K562 (cell line): Measurements from ENCODE around the gene CDT1. TPM values are rescaled to one million over a fixed set of nuclear protein-coding genes. Genes with fewer than 3 reads are reported as not detected.
A peak's percentile ranks its signal among the peaks of the same experiment; 100 is the strongest.

Experiments
- ARHGAP35 ChIP-seq: fragments of 450-650 bp; IDR thresholded peaks from 2 replicates; pipeline ENCODE4 v1.6.1; 2018; ENCODE audit not compliant: partially characterized antibody
- CBFB ChIP-seq: sonication (generic); formaldehyde crosslinking; IDR thresholded peaks from 2 replicates; pipeline ENCODE4 v1.4.0; 2020; ENCODE audit warnings: mild to moderate bottlenecking, missing genetic modification reagents
- CHD4 ChIP-seq: fragments of 200-600 bp; sonication (generic); IDR thresholded peaks from 3 replicates; pipeline ENCODE4 v1.6.1; 2012; ENCODE audit warnings: low read depth, mild to moderate bottlenecking, mixed read lengths, low read length, inconsistent platforms; ENCODE audit not compliant: insufficient read depth, insufficient replicate concordance, poor library complexity, severe bottlenecking
- CLOCK ChIP-seq: fragments of 250-450 bp; sonication (Bioruptor Pico); IDR thresholded peaks from 2 replicates; pipeline ENCODE4 v1.4.0; 2020; ENCODE audit warnings: mild to moderate bottlenecking, moderate library complexity, borderline replicate concordance
- DEAF1 ChIP-seq: fragments of 450-650 bp; formaldehyde crosslinking; IDR thresholded peaks from 2 replicates; pipeline ENCODE4 v1.4.0; 2020; ENCODE audit warnings: mild to moderate bottlenecking, moderate library complexity
- E2F3 ChIP-seq: fragments of 250-450 bp; sonication (Bioruptor Pico); IDR thresholded peaks from 2 replicates; pipeline ENCODE4 v1.4.0; 2020; ENCODE audit warnings: mild to moderate bottlenecking
- ELF2 ChIP-seq: fragments of 250-450 bp; sonication (Bioruptor Pico); IDR thresholded peaks from 2 replicates; pipeline ENCODE4 v1.5.0; 2021; ENCODE audit warnings: mild to moderate bottlenecking
- ELF4 ChIP-seq: fragments of 450-650 bp; formaldehyde crosslinking; IDR thresholded peaks from 2 replicates; pipeline ENCODE4 v1.4.0; 2022; ENCODE audit warnings: missing genetic modification characterization
- HDAC6 ChIP-seq: IDR thresholded peaks from 2 replicates; pipeline ENCODE4 v1.6.1; 2012; ENCODE audit warnings: low read depth, mild to moderate bottlenecking, control low read depth, inconsistent platforms, low read length, moderate library complexity
- HDGF ChIP-seq: fragments of 450-650 bp; IDR thresholded peaks from 2 replicates; pipeline ENCODE4 v1.6.1; 2016
- RAD21 ChIP-seq, 2 experiments: fragments of 250-450 bp in 1 of 2; fragments of 450-650 bp in 1 of 2; sonication (Bioruptor Pico) in 1 of 2; formaldehyde crosslinking in 1 of 2; IDR thresholded peaks in 1 of 2; conservative IDR thresholded peaks in 1 of 2; 2 replicates each; pipeline versions ENCODE4 v1.4.0 to v1.8.0; 2020 to 2022; ENCODE audit warnings: mild to moderate bottlenecking in 2 of 2, moderate library complexity in 1 of 2
- RBM14 ChIP-seq: fragments of 200-400 bp; formaldehyde crosslinking; IDR thresholded peaks from 2 replicates; pipeline ENCODE4 v1.6.1; 2018; ENCODE audit warnings: low read depth, mild to moderate bottlenecking, low read length, moderate library complexity, borderline replicate concordance; ENCODE audit not compliant: insufficient read depth
- TCF3 ChIP-seq: sonication (generic); formaldehyde crosslinking; IDR thresholded peaks from 2 replicates; pipeline ENCODE4 v1.4.0; 2020; ENCODE audit warnings: mild to moderate bottlenecking, missing genetic modification reagents
- ZFP1 ChIP-seq: fragments of 450-650 bp; formaldehyde crosslinking; IDR thresholded peaks from 2 replicates; pipeline ENCODE4 v1.4.0; 2020; ENCODE audit warnings: mild to moderate bottlenecking, mixed read lengths
- ZNF133 ChIP-seq: fragments of 250-450 bp; sonication (Bioruptor Pico); IDR thresholded peaks from 2 replicates; pipeline ENCODE4 v1.4.0; 2020; ENCODE audit warnings: mild to moderate bottlenecking
- ZNF324 ChIP-seq: fragments of 250-450 bp; sonication (Bioruptor Pico); IDR thresholded peaks from 2 replicates; pipeline ENCODE4 v1.4.0; 2020; ENCODE audit warnings: mild to moderate bottlenecking
- ZNF655 ChIP-seq: fragments of 250-450 bp; sonication (Bioruptor Pico); IDR thresholded peaks from 2 replicates; pipeline ENCODE4 v1.5.0; 2021
- ZNF75A ChIP-seq: fragments of 450-650 bp; formaldehyde crosslinking; IDR thresholded peaks from 2 replicates; pipeline ENCODE4 v1.4.0; 2020; ENCODE audit warnings: mild to moderate bottlenecking
- ZNF79 ChIP-seq: fragments of 250-450 bp; sonication (Bioruptor Pico); IDR thresholded peaks from 2 replicates; pipeline ENCODE4 v1.4.0; 2020; ENCODE audit warnings: low read depth, mild to moderate bottlenecking, moderate library complexity
- polyA plus RNA-seq, 8 experiments: library from polyadenylated mRNA; depleted of rRNA in 4 of 8; stranded (reverse) in 5 of 8; unstranded in 3 of 8; fragments of >200 nt; fragmentation: Nextera tagmentation in 2 of 8; fragmentation: Illumina TruSeq in 1 of 8; extraction: Ambion mirVana in 2 of 8; extraction: Trizol in 1 of 8; gene quantifications; 2 replicates each; pipeline versions ENCODE4 v1.2.1 to v1.2.3, GENCODE V29; 2011 to 2014; ENCODE audit warnings: inconsistent platforms in 1 of 8, missing spikeins in 1 of 8
- total RNA-seq, 7 experiments: library from RNA; depleted of rRNA in 6 of 7; stranded (reverse); fragments of >200 nt in 6 of 7; fragmentation: Illumina TruSeq in 2 of 7; extraction: Trizol in 2 of 7; gene quantifications; 2 replicates each; pipeline versions ENCODE4 v1.2.1 to v1.2.3, GENCODE V29; 2011 to 2021; ENCODE audit warnings: low replicate concordance in 1 of 7
- TF ChIP-seq, protein P1 (sequence below): fragments of 250-450 bp; sonication (Bioruptor Pico); IDR thresholded peaks from 2 replicates; pipeline ENCODE4 v1.6.1; 2021; ENCODE audit warnings: mild to moderate bottlenecking

Gene CDT1
- total and polyA plus RNA-seq, 9 of the 15 experiments (the other 6 are each of a cell fraction or from before 2014, with no cell fraction given): 0.92 to 178 (median 14.2) TPM

DNA sequence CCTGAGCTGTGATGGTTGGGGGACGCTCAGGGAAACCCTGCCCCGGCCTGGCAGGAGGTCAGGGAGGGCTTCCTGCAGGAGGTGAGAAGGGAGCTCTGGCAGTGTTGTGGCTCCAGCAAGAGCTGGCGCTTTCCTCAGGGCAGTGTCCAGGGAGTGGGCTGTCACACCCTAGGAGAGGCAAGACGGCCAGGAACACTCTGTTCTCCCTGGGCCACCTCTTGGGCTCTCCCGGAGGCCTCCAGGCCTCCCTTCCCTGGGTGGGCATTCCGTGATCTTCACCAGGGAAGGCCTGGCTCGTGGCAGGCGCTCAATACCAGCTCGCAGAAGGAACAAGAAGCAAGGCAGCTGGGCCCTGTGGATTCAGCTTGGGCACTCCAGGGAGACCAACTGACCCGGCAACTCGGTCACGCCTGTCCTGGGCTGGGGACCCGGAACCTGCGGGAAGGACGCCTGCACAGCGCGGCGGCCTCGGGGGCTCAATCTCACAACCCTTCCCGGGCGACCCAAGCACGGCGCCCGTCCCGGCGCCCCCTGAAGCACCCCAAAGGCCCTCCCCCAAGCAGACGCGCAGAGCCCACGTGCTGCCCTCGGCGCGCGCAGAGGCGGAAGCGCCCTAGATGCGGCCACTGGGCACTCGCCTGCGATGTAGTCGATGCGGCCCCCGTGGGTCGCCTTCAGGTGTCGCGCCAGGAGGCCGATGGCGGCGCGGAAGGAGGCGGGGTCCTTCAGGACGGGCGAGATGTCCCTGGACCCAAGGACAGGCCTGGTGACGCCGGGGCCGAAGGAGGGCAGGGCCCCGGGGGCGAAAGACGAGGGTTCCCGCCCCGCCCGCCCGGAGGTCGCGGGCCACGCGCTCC lies 7.6 kb downstream of the CDT1 start (continued):
- TF ChIP-seq TCF3 (CRISPR knock-in tag): no peak
- peak; percentile 31; the same call in 1 of the 2 replicates for TF ChIP-seq CBFB (CRISPR knock-in tag)
- no peak for TF ChIP-seq HDGF
- no peak for TF ChIP-seq HDAC6
- TF ChIP-seq ZNF75A (CRISPR knock-in tag): no peak
- TF ChIP-seq CLOCK (CRISPR knock-in tag): no peak
- TF ChIP-seq ZFP1 (CRISPR knock-in tag): no peak
- TF ChIP-seq DEAF1 (CRISPR knock-in tag): no peak
- TF ChIP-seq, protein P1, sequence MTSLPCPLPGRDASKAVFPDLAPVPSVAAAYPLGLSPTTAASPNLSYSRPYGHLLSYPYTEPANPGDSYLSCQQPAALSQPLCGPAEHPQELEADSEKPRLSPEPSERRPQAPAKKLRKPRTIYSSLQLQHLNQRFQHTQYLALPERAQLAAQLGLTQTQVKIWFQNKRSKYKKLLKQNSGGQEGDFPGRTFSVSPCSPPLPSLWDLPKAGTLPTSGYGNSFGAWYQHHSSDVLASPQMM (CRISPR knock-in tag): no peak
- no peak for TF ChIP-seq ARHGAP35
- peak; percentile 77; the same call in 1 of the 2 replicates for TF ChIP-seq ELF4 (CRISPR knock-in tag)
- TF ChIP-seq ZNF133: no peak
- no peak for TF ChIP-seq E2F3 (CRISPR knock-in tag)
- no peak for TF ChIP-seq ZNF324
- TF ChIP-seq CHD4: no peak
- TF ChIP-seq RAD21 (CRISPR knock-in tag; conservative IDR thresholded peaks at IDR 0.05 in 1 of 2, IDR thresholded peaks at IDR 0.05 in 1 of 2): no peak
- no peak for TF ChIP-seq ZNF655
- TF ChIP-seq RBM14: peak; percentile 95; the same call in 1 of the 2 replicates
- no peak for TF ChIP-seq ZNF79
- peak; percentile 95 for TF ChIP-seq ELF2 (CRISPR knock-in tag)
